SK-N-SH (cell line): ENCODE data around the gene CNIH3. TPM values are rescaled to one million over a fixed set of nuclear protein-coding genes. Genes with fewer than 3 reads are reported as not detected.

Source experiments
- ELF1 ChIP-seq: IDR thresholded peaks from 2 replicates; pipeline ENCODE4 v1.4.0; 2012
- EP300 ChIP-seq, 2 experiments: IDR thresholded peaks; 2 replicates each; pipeline versions ENCODE4 v1.4.0 to v1.6.1; 2012; ENCODE audit warnings: borderline replicate concordance in 1 of 2, low read depth in 1 of 2, low read length in 1 of 2
- EZH2phosphoT487 ChIP-seq: fragments of 200-600 bp; sonication (generic); IDR thresholded peaks from 2 replicates; pipeline ENCODE4 v1.6.1; 2017; ENCODE audit warnings: low read depth, mixed run types, mild to moderate bottlenecking, antibody characterized with exemption, moderate library complexity, borderline replicate concordance
- GABPA ChIP-seq: IDR thresholded peaks from 2 replicates; pipeline ENCODE4 v1.4.0; 2012; ENCODE audit warnings: low read depth, mild to moderate bottlenecking
- GATA2 ChIP-seq: sonication (generic); formaldehyde crosslinking; IDR thresholded peaks from 2 replicates; pipeline ENCODE4 v1.5.0; 2020; ENCODE audit warnings: mild to moderate bottlenecking, missing genetic modification reagents
- IRF3 ChIP-seq: fragments of 150-350 bp; IDR thresholded peaks from 2 replicates; pipeline ENCODE4 v1.6.1; 2016; ENCODE audit warnings: mild to moderate bottlenecking, low read depth, low read length
- JUND ChIP-seq: IDR thresholded peaks from 2 replicates; pipeline ENCODE4 v1.4.0; 2012
- MAX ChIP-seq: IDR thresholded peaks from 2 replicates; pipeline ENCODE4 v1.4.0; 2012; ENCODE audit warnings: low read depth
- MXI1 ChIP-seq: IDR thresholded peaks from 2 replicates; pipeline ENCODE4 v1.6.1; 2012; ENCODE audit warnings: mild to moderate bottlenecking, low read depth, low read length, improper control_type of control experiment
- NFIC ChIP-seq: IDR thresholded peaks from 2 replicates; pipeline ENCODE4 v1.4.0; 2012; ENCODE audit warnings: borderline replicate concordance
- NRF1 ChIP-seq: IDR thresholded peaks from 2 replicates; pipeline ENCODE4 v1.6.1; 2012; ENCODE audit warnings: low read depth, mild to moderate bottlenecking, low read length
- PBX3 ChIP-seq: IDR thresholded peaks from 2 replicates; pipeline ENCODE4; 2012
- POLR2AphosphoS5 ChIP-seq: IDR thresholded peaks from 2 replicates; pipeline ENCODE4 v1.6.1; 2012; ENCODE audit warnings: low read depth, low read length
- RAD21 ChIP-seq: IDR thresholded peaks from 2 replicates; pipeline ENCODE4 v1.6.1; 2012; ENCODE audit warnings: mild to moderate bottlenecking, low read length
- REST ChIP-seq: IDR thresholded peaks from 2 replicates; pipeline ENCODE4 v1.6.1; 2012; ENCODE audit warnings: mild to moderate bottlenecking, low read depth, low read length, moderate library complexity
- RXRA ChIP-seq: IDR thresholded peaks from 2 replicates; pipeline ENCODE4 v1.4.0; 2012; ENCODE audit warnings: low read depth, mild to moderate bottlenecking, borderline replicate concordance
- SMC3 ChIP-seq: IDR thresholded peaks from 2 replicates; pipeline ENCODE4 v1.6.1; 2012; ENCODE audit warnings: low read depth, low read length, improper control_type of control experiment
- TCF12 ChIP-seq: IDR thresholded peaks from 2 replicates; pipeline ENCODE4 v1.4.0; 2012
- USF1 ChIP-seq: IDR thresholded peaks from 2 replicates; pipeline ENCODE4 v1.4.0; 2012; ENCODE audit warnings: low read depth, borderline replicate concordance
- USF2 ChIP-seq: fragments of 150-350 bp; IDR thresholded peaks from 2 replicates; pipeline ENCODE4 v1.6.1; 2017; ENCODE audit warnings: antibody characterized with exemption, low read length, low read depth, borderline replicate concordance
- YY1 ChIP-seq: IDR thresholded peaks from 2 replicates; pipeline ENCODE4 v1.4.0; 2012; ENCODE audit warnings: low read depth, mild to moderate bottlenecking
- ZBTB33 ChIP-seq: IDR thresholded peaks from 2 replicates; pipeline ENCODE4 v1.4.0; 2012; ENCODE audit warnings: low read depth, borderline replicate concordance
- polyA plus RNA-seq, 3 experiments: library from polyadenylated mRNA; depleted of rRNA; stranded (reverse); fragments of >200 nt; gene quantifications; 2 replicates each; pipeline ENCODE4 v1.2.3, GENCODE V29; 2012

Gene CNIH3
- polyA plus RNA-seq, 1 of the 3 experiments (the other 2 are of a cell fraction), result 18.8 TPM

GRCh38 chr1:224631462-224632115, 15.5 kb downstream of the CNIH3 start (continued):
- TF ChIP-seq REST (no peak), USF2 (no peak), MXI1 (no peak), ELF1 (no peak), TCF12 (peak; percentile 34; the same call in 1 of the 2 replicates), GABPA (no peak), NFIC (peak; percentile 86), YY1 (no peak), PBX3 (no peak), NRF1 (no peak), GATA2 (CRISPR knock-in tag) (no peak), EP300 (IDR thresholded peaks at IDR 0.05; ENCODE audit: borderline replicate concordance in 1 of 2, low read depth in 1 of 2, low read length in 1 of 2) (no peak), EZH2phosphoT487 (no peak), SMC3 (no peak), ZBTB33 (no peak), USF1 (no peak), JUND (0 out of 2 replicates have a peak, but pooled peaks have one; percentile 18), RXRA (no peak), RAD21 (no peak), POLR2AphosphoS5 (no peak), IRF3 (no peak), MAX (no peak)
- TF ChIP-seq, all 33 proteins: peak for 5
